NCI-H1105 treated with DMSO at 0.1 percent for 48 hours (cell line): Measurements from ENCODE around the gene NRIP1.

Source experiments
- DNase-seq: peaks from one replicate; lab custom pipeline; 2025; lab: John Stamatoyannopoulos, UW

Gene NRIP1

DNA sequence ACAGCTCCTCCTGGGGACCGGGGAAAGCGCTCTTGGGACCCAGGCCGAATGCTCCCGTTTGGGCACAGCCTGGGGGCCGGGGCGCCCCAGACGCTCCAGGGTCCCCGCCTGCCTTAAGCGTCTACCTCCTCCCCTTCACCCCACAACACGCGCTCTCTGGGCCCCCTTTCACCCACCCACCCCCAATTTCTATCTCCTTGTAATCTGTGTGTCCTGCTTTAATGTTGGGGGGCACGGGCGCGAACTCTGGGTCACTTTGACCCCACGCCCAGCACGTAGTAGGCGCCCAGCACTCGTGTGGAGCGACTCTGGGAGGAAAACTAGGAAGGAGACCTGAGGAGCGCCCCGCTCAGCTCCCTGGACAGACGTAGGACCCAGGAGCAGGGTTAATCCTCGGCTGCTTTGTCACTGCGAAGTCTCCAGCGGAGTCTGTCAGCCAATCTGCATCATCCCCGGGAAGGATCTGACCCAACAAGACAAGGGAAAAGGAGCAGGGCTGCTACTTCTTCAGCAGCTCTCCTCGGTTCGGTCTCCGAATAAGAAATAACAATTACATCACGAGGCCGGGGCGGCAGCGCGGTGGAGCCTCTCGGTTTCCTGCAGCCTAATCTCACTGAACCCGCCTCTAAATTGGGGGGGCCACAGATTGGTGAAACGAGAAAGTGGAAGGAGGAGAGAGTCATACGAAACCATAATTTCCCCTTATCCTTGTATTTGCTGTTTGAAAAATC lies 757 bp upstream of the NRIP1 start:
- DNase-seq, result no peak

DNA sequence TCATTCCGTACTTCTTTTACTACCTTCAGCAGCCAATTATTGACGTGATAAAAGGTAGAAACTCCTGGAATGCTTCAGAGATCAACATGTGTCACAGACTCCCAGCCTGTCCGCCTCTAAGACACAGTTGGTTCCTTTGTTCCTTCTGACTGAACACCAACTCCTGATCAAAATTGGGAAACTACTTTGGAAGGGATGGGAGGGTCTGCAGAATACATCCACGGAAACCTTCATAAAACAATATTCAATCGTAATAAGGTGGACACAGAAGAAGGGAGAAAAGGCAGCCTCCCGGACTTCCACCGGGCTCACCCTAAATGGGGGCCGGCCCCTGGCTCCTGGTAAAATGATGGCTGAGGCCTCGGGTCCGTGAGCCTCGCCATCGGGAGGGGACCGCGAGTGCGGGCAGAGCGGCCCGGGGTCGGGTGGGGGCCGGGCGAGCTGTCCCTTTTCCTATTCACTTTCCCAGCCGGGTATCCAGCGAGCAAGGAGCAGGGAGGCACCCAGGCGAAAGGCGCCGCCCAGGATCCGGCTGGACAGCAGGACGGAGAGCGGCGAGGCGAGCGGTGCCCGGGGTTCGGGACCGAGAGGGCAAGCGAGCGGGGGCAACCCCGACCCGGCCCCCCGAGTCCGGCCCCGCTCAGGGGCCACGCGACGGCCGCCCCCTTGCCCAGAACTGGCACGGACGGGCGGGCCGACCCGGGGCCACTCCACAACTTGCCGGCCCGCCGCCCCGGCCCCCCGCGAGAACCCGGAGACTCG lies 805 bp downstream of the NRIP1 start:
- peak; percentile 58 for DNase-seq

DNA sequence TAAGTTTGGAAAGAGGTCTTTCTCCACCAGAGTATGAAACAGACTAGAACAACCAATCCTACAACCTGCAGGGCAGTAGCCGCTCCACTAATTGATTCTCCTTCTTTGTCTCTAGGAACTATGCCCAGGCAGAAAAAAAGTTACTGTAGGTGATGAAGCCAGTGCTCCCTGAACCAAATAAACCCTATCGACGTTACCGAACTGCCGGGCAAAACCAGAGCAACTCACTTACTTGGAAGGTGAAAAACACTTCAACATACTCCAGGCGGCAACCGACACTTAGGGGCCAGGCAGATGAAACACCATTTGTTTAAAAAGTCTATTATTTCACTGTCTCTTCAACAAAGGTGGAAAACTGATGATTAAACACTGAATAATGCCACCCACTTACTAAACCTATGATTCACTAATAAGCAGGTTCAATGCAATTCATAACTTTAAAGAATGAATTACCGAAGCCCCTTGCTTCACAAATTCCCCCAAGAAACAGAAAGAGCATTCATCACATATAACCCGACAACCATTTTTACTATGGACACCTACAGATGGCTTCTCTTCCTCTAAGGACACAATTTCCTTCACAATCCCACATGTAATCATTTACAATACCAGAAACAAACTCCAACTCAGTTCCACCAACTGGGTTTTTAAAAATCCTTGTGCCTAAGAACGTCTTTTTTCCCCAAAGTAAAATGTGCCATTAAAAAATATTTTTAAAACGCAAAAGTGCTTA lies 1.6 kb downstream of the NRIP1 start:
- DNase-seq, result peak; percentile 60

DNA sequence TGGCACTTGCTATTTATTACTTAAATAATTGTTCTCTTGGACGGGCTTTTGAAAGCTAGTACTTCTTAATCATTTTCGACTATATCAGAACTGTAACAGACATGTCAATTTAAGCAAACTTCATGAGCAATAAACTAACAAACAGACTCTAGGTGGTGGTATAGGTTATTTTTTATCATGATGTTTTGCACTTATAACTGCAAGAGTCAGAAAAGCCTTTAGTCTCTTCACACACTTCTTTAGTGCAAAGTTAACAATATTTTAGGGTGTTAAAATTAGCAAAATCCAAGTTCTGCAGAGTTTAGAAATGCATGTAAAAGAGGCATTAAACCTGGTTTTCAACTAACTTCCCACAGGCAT lies 2.2 kb downstream of the NRIP1 start:
- peak; percentile 29 for DNase-seq

DNA sequence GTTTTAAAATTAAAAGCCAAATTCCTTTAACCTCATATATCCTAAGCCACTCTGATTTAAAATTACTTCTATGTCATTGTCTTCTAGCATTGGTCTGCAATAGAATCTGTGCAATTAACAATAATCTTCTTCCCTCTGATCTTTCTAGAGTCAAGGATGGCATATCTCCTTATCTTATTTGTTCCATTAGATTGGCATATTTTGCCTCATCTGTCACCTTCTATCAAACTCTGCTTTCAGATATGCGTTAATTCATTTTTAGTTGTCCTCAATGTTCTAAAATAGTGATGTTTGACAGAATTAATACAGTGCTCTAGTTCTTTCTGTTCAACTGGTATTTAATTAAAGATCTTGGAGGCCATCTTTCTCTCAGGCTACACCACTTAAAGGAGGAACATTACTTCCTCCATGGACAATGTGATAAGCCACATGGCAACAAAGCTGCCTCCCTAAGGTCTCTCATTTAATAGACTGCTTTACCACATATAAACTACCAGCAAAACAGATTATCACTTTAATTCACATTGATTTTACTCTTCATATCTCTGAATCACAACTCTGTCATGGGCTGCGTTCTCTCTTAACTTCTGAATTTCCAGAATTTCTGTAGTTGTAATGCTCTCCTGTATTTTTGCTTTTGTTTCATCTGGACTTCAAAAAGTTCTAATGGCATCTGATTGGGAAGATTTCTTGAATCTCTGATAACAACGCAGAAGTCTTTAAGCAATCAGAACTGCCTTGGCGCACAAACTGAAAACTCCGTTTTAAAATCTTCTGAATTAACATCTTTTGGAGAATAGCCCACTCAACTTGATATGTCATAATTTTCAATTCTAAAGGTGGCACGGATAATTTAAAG lies 2.8 kb downstream of the NRIP1 start:
- no peak for DNase-seq

DNA sequence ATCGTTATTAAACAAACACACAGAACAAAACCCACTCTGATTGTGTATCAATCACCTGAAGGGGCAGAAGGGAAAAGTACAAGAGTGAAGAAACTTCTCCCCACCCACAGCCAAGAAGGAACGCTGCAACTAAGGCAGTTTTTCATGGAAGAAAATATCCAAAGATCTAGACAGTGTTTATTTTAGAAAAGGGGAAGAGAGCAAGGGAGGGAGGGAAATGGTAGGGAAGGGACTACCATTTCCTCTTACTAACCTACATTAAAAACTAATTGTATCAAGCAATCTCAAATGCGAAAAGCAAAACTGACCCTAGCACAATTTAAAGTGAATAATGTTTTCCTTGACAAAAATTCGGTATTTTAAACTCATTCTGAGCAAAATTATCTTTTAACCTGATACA lies 3.5 kb downstream of the NRIP1 start:
- DNase-seq, result no peak

DNA sequence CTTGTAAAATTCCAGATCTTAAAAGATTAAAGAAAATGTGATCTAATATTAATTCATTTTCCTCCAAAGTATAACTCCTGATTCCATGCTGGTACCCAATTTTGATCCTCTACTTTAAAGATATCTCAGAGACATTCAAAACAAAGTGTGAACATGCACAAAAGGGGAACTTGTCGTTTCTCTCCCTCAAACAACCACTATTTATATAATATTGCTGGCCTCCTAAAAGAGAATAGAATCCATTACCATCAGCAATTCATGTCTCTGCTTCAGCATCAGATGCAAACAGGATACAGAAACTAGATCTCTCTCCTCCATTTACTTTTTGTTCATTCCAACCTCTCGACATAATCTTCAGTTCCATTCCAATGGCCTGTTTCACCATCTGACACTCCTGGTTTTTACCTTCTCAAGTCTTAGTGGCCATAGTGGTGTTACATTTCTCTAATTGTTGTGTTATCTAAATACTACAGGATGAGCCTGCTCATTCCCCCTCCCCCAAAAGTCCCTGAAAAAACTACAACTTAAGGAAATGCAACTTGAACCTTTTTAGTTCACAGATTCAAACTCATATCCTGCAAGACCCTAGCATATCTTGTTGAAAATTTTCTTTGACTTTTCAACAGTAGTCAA lies 4.1 kb downstream of the NRIP1 start:
- DNase-seq, result no peak

DNA sequence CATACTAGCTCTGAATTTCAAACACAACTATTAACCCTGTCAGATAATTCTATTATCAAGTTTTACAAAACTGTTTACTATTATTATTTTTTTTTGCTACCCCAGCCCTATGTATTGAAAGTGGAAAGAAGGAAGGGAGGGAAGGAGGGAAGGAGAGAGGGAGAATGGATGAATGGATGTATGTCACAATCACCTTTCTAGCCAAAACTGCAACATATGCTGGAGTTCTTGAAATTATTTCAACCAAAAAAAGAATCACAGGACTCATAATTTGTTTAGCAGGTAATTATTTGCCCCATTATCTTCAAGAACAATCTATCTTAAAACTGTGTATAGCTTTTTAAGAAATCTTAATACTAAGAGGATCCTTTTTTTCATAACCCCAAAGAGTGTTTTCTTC lies 5.4 kb downstream of the NRIP1 start:
- no peak for DNase-seq

DNA sequence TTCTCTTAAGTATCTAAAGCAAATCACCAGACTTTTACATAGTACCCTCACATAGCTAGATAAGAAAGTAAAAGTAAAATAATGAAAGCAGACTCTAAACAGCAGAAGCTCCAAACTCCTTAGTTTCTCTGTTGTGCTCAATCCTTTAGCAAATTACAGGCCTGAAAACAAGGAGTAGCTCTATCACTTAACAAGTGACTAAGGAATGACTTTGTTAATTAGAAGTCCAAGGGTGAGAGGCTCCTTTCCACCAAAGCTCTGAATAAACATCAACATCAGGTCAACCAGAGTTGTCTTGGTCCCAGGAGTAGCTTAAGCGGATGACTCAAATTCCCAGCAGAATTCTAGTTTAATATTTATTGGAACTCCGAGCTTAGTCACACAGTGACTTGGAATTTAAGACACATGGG lies 5.9 kb downstream of the NRIP1 start:
- no peak for DNase-seq

DNA sequence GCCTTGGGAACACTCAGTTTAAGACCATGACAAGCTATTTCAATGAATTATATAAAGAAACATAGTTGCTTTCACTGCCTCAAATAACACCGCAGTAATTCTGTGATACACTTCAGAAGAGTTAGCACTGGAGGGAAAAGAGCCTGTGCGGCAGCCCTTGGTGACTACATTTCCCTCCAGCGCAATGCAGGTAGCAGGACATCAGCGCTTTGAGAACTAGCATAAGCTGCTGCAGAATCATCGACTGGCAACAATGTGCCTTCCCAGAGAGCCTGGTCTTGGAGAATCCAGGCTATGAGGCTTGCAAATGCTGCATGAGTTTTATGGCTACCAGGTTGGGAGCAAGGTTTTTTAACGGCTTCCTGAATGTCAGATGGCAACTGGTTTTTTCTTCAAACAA lies 7.5 kb downstream of the NRIP1 start:
- DNase-seq, result no peak

DNA sequence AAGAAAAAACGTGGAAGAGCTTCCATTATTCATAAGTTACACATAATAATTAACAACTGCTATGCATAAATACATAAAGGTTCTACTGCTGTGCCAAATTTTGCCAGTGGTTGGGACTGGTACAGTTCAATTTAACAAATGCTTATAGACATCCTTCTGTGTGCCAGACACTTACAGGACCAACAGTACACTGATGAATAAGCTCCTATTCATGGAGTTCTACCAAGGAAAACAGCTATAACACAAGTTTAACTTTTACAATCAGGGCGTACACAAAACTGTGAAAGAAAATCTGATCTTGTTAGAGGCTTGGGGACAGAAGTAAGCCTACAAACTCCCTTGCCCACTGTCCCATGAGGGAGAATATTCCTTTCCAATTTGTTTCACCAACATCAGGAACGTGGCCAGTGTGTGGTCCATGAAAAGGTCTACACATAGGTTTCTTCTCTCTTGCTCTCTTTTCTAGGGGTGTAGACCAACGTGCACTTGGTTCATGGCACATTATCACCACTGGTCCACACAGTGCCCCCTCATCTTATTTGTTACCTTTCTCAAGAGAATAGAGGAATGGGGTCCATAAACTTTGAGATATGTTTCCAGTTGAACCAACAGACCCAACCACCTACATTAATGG lies 10.1 kb downstream of the NRIP1 start:
- no peak for DNase-seq

DNA sequence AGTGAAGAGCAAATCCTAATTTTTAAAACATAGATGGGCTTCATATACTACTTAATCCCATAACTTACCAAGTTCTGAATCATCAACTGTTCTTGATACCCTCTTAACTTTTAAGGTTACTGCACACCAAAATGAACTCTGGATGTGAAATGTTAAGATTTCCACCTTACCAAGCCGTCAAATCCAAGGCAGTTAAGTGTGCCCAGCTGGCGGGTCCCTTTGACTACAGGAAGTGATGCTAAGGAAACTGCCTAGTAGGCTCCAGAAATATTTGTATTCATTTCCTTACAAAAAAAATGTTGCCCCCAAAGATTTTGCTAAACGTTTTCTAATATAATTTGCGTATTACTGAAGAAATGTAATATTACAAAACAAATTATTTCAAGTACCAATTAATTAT lies 10.7 kb downstream of the NRIP1 start:
- DNase-seq, result no peak

DNA sequence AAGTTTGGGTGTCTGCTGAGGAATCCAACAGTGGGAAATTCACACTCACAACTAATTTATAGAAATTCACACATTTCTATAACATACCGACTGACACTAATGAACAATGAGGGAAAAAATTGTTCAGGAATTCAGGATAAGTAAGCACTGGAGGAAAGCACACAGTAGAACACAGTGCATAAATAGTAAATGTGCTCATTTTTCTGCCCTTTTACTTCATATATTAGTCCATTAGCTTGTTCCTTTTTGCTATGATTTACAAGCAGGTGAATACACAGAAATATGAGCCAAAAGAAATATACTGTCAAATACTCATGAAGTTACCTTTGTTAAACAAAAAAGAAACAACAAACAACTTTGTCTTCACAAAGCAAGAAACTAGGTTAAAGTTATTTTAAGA lies 11.3 kb downstream of the NRIP1 start:
- no peak for DNase-seq

DNA sequence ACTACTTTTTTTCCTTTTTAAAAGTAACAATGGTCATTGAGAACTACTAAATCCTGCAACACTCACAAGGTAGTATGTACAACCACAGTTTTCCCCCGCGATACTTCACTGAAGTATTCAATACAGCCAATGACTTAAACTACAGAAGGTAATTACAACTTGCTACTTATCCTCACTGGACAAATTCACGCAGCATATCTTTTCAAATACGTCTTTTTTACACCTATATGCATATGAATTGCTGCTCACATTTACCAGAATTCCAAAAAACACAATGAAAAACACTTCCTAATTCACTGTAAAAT lies 12.4 kb downstream of the NRIP1 start:
- DNase-seq, result no peak

DNA sequence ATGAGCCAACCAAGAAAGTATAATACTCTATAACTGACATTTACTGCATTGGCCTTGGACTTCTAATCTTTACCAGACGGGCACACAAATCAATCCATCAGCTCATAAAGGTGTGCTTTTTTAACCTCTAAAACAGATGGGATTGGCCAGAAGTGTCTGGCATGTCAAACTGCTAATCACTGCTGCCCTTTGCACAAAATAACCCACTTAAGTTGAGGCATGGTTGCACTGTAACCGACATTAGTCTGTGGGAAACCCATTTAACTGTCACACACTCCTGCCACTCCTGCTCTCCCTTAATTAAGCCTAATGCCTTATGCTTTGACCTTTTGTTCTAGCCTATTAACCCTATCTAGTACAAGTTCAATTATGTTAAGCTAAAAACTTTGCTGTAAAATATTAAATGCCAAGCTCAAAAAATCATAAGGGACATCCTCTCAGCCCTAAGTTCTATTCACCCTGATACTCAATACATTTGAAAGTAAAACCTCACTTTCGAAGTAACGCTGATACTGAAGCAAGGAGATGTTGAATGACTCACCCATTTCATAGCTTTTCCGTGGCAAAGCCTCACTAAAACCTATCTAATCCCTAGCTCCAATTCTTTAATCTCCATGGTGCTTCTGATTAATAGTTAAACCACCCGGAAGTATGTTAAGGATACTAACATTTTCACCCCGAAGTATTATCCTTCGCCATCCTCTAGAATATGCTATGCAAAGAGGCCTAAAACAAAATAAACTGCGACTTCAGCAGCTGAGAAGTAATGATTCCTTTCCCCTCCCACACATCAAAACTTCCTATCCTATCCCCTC lies 12.9 kb downstream of the NRIP1 start:
- DNase-seq, result peak; percentile 61

DNA sequence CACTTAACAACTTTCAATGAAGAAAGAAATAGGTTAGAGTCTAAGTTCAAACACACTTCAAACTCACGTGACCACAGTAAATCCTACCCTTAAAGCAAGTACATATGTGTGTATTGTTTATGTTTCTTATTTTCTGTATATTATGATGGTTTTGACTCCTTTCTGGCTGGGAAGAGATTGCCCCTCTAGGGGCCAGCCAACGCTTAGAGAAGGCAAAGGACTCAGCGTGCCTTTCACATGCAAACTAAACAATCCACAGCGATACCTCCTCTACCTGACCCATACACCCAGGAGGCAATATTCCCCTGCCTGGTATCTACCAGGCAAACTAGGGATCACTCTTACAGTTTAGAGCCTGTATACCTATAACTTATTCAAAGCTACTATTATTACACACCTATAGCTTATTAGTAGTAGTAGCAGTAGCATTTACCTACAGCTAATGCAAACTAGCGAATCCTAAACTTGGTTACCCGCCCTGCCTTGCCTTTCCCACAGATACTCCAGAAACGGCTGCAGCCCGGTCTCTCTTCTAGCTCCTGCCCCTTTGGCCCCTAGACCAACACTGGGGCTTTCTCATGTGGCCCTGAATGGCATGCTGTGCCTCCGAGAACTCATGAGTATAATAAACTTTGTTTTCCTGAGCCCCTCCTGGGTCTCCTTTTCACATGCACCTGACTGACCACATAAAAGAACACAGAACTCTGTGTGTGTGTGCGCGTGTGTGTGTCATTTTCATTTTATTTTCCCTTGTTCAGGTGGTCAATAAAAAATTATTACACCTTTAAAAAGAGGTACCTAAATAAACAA lies 14.0 kb downstream of the NRIP1 start:
- no peak for DNase-seq

DNA sequence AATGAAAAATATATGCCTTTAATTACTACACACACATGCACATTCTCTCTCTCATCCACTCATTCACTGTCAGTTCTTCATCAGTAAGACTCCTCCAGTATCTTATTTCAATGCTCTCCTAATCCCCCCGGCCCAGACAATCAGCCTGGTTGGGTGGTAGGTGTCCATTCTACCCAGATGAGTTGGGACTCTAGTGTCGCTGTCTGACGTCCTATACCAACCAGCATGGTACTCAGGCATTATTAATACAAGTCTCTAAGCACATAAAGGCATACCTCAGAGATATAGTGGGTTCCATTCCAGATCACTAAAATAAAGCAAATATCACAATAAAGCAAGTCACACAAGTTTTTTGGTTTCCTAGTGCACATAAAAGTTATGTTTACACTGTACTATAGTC lies 19.8 kb downstream of the NRIP1 start:
- DNase-seq, result no peak

DNA sequence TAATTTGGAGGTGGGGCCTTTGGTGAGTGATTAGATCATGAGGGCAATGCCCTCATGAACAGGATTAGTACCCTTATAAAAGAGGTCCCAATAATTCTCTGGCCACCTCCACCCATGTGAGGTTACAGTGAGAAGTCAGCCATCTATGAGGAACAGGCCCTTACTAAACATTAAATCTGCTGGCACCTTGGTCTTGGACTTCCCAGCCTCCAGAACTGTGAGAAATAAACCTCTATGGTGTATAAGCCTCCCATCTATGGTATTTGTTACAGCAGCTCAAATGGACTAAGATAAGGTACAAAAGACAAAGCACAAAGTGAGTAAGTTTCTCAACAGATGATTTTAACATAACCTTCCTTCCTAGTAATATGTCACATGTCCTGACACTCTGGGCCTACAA lies 22.3 kb downstream of the NRIP1 start:
- no peak for DNase-seq

DNA sequence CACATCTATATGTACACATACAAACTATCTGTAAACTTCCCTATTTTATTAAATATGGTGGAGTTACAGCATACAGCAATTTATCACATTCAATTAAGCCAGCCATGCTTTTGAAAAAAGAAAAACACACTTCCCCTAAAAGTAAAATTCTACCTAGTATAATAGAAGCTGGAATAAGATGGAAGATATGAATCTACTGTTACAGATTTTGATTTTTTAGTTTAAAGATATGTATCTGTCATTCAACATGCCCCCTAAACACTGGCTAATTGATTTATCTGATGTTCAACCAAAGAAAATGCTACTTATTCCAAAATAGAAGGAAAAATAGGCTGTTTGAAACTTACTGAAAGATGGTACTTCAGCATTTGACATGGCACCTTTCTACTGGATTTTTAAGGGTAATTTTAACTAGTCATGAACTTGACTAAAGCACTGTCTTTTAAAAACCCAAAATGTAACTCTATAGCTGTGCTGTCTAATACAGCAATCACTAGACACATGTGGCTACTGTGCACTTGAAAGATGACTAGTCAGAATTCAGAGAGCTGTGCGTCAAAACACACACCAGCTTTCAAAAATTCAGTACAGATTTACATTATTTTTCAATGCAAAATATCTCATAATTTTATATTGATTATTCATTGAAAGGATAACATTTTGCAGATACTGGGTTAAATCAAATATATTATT lies 25.0 kb downstream of the NRIP1 start:
- DNase-seq, result no peak
